Stomach (tissue), 9 donors: ENCODE data around the gene DIAPH3. TPM values are rescaled to one million over a fixed set of nuclear protein-coding genes. Genes with fewer than 3 reads are reported as not detected.

Source experiments
- DNase-seq, 2 donors: peaks; one replicate each; pipeline versions ENCODE4 v3.0.0 to v3.0.0-alpha.2; 2013 to 2019
- H3K27ac ChIP-seq, 5 donors: fragments of 200-600 bp in 4 of 5; sonication (generic) in 4 of 5; one replicate each; pipeline ENCODE4 v1.5.1; 2013 to 2019; ENCODE audit warnings: mild to moderate bottlenecking in 1 of 5, moderate library complexity in 1 of 5
- H3K27me3 ChIP-seq, 3 donors: fragments of 200-600 bp; sonication (generic); one replicate each; pipeline ENCODE4 v1.5.1; 2017 to 2019; ENCODE audit warnings: mixed run types in 1 of 3
- H3K36me3 ChIP-seq, 4 donors: fragments of 200-600 bp; sonication (generic); 1 replicate in 3 of 4; 2 replicates in 1 of 4; pipeline ENCODE4 v1.5.1; 2016 to 2019
- H3K4me1 ChIP-seq, 4 donors: fragments of 200-600 bp; sonication (generic); one replicate each; pipeline ENCODE4 v1.5.1; 2016 to 2019
- H3K4me3 ChIP-seq, 4 donors: fragments of 200-600 bp; sonication (generic) in 3 of 4; one replicate each; pipeline ENCODE4 v1.5.1; 2016 to 2019; ENCODE audit warnings: mild to moderate bottlenecking in 1 of 4
- H3K9me3 ChIP-seq, 4 donors: fragments of 200-600 bp; sonication (generic); one replicate each; pipeline ENCODE4 v1.5.1; 2016 to 2019
- EP300 ChIP-seq: sonication (generic); formaldehyde crosslinking; IDR thresholded peaks from one replicate; pipeline ENCODE4 v1.6.1; 2017; ENCODE audit warnings: antibody characterized with exemption
- POLR2A ChIP-seq, 4 donors: fragments of 450-650 bp; IDR thresholded peaks; one replicate each; pipeline ENCODE4 v1.6.1; 2016; ENCODE audit warnings: antibody characterized with exemption in 4 of 4, control low read depth in 2 of 4, mild to moderate bottlenecking in 1 of 4, moderate library complexity in 1 of 4
- POLR2AphosphoS5 ChIP-seq, 3 donors: sonication (generic); formaldehyde crosslinking; IDR thresholded peaks; one replicate each; pipeline ENCODE4 v1.6.1; 2016; ENCODE audit warnings: antibody characterized with exemption in 3 of 3
- WGBS, 5 donors: extraction: QIAGEN DNeasy Blood & Tissue Kit in 3 of 5; methylation state at CpG; one replicate each; pipeline versions ENCODE4 v1.1.5 to v1.1.7; 2013 to 2018; 5-methylcytosine and 5-hydroxymethylcytosine counted together
- intact Hi-C: fragments of 100-400 bp; cut with DNase I; formaldehyde crosslinking; loops from one replicate; pipeline ENCODE4 v1.15.1; 2023; ENCODE audit warnings: low total_unique reads
- polyA plus RNA-seq, 3 donors: library from polyadenylated mRNA; stranded (reverse); fragments of 200-250 nt; gene quantifications; one replicate each; pipeline ENCODE4 v1.2.3, GENCODE V29; 2013
- total RNA-seq, 5 donors: library from RNA; depleted of rRNA; stranded (reverse); fragments of >200 nt; gene quantifications; one replicate each; pipeline versions ENCODE4 v1.1.0 to v1.2.3, GENCODE V29; 2014 to 2016
- TF ChIP-seq, protein P1 (sequence below), 7 experiments: fragments of 450-650 bp in 4 of 7; fragments of 200-600 bp in 3 of 7; sonication (generic) in 3 of 7; IDR thresholded peaks; one replicate each; pipeline ENCODE4 v1.5.1; 2016 to 2019; ENCODE audit warnings: antibody characterized with exemption in 7 of 7, control low read depth in 2 of 7, mild to moderate bottlenecking in 1 of 7
- donor health status: healthy with polysubstance abuse.
- donor health status: Bipolar disorder and iron deficiency.
- donor health status: healthy.

The DIAPH3 gene
- total and polyA plus RNA-seq, 8 donors = 2.5 to 12.1 (median 4.6) TPM

DNA sequence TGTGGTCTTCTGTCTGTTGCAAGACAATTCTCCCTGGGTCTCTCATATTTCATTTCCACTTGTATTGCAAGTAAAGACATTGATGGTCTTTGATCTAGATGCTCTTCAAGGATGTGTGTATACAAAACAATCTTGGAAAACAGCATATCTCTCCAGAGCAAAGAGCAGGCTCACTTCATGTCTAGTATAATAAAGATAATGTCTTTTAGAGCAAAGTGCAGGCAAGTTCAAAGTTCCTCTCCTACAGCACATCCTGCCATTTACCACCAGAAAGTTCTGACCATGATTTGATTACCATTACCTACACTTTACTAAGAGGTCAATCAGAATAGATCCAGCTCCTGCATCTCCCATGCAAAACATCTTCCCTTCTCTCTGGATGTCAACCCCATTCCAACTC is 162.8 kb downstream of the DIAPH3 start:
- H3K4me1 ChIP-seq = no peaks in the 10 kb centered on the region
- H3K36me3 ChIP-seq = no peaks in the 10 kb centered on the region
- no peaks in the 10 kb centered on the region for H3K27me3 ChIP-seq
- H3K9me3 ChIP-seq = no peaks in the 10 kb centered on the region
- H3K27ac ChIP-seq = no peak overlapping the region
- no peak for DNase-seq
- no peak overlapping the region for H3K4me3 ChIP-seq
- TF ChIP-seq POLR2AphosphoS5 (IDR thresholded peaks at IDR 0.05) = no peak
- no peak for TF ChIP-seq EP300
- TF ChIP-seq POLR2A (IDR thresholded peaks at IDR 0.05) = no peak
- TF ChIP-seq, protein P1, sequence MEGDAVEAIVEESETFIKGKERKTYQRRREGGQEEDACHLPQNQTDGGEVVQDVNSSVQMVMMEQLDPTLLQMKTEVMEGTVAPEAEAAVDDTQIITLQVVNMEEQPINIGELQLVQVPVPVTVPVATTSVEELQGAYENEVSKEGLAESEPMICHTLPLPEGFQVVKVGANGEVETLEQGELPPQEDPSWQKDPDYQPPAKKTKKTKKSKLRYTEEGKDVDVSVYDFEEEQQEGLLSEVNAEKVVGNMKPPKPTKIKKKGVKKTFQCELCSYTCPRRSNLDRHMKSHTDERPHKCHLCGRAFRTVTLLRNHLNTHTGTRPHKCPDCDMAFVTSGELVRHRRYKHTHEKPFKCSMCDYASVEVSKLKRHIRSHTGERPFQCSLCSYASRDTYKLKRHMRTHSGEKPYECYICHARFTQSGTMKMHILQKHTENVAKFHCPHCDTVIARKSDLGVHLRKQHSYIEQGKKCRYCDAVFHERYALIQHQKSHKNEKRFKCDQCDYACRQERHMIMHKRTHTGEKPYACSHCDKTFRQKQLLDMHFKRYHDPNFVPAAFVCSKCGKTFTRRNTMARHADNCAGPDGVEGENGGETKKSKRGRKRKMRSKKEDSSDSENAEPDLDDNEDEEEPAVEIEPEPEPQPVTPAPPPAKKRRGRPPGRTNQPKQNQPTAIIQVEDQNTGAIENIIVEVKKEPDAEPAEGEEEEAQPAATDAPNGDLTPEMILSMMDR (IDR thresholded peaks at IDR 0.05) = no peak
- intact Hi-C loops = no loop called here

DNA sequence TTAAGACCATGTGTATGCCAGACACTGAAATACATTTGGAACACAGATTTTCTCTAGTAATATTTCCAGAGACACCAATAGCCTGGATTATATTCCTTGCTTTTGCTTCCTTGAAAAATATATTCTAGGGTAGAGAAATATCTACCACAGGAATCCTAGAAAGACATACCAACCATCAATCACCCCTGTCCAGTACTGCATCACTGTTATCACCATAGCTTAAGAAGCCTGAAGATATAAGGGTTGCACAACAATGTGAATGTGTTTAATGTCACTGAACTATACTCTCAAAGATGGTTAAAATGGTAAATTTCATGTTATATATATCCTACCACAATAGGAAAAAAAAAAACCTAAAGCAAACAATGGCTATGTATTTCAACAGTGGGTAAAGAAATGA is 163.6 kb downstream of the DIAPH3 start:
- Histone ChIP-seq H3K27me3 (no peaks in the 10 kb centered on the region), H3K27ac (no peak overlapping the region), H3K4me3 (no peak overlapping the region), H3K36me3 (no peaks in the 10 kb centered on the region), H3K4me1 (no peaks in the 10 kb centered on the region), H3K9me3 (no peaks in the 10 kb centered on the region)
- DNase-seq = no peak
- no peak for TF ChIP-seq POLR2AphosphoS5 (IDR thresholded peaks at IDR 0.05)
- TF ChIP-seq POLR2A (IDR thresholded peaks at IDR 0.05) = no peak
- TF ChIP-seq, protein P1 (IDR thresholded peaks at IDR 0.05) = no peak
- no peak for TF ChIP-seq EP300
- intact Hi-C loops = no loop called here

DNA sequence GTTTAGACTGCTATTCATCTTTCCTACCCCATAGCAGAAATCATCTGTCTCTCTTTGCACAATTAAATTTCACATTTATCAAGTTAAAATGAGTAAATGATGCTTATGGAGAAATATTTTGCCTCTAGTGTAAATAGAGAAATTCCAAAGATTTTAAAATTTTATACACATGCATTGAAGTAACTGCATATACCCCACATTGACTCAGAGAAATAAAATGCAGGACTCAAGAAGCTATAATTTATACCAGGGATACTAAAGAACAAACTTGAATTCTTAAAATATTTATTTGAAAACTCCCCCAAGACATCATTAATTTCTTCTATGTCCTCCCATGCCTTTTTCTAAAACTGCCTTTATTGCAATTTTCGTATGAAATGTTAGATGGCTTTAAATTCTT is 165.8 kb downstream of the DIAPH3 start:
- no peaks in the 10 kb centered on the region for H3K27me3 ChIP-seq
- H3K36me3 ChIP-seq = no peaks in the 10 kb centered on the region
- H3K4me3 ChIP-seq = no peak overlapping the region
- intact Hi-C loops = no loop called here
- no peak overlapping the region for H3K27ac ChIP-seq
- H3K9me3 ChIP-seq = no peaks in the 10 kb centered on the region
- WGBS, 5 donors = 82 to 98% (median 88%) methylated on average over 1 of the region's 1 CpG
- H3K4me1 ChIP-seq = no peaks in the 10 kb centered on the region
- TF ChIP-seq POLR2AphosphoS5 (IDR thresholded peaks at IDR 0.05) (no peak), POLR2A (IDR thresholded peaks at IDR 0.05) (no peak), EP300 (no peak)
- TF ChIP-seq, protein P1 (IDR thresholded peaks at IDR 0.05) = no peak
- no peak for DNase-seq

DNA sequence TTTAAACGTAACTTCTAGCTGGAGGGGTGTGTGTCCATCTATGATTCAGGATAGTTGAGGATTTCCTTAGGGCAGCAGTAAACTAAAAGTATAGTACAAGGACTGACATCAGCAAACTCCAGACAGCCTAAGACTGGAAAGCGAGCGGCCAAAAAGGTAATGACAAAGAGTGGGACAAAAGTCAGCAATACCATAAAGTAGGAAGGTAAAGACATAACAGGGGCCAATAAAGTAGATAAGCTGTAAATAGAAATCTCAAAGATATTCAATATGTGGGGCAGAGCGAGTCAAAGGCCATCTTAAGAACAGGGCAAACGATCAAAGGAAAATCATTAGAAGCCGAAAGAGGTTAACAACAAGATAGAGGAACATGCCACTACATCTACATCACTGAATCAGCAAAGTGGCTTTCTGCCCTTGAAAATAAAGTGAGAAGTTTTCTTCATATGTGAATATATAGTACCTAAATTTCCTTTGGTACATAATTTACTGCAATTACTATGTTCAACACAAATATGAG is 167.2 kb downstream of the DIAPH3 start:
- no peak for TF ChIP-seq EP300
- TF ChIP-seq POLR2AphosphoS5 (IDR thresholded peaks at IDR 0.05) = no peak
- TF ChIP-seq POLR2A (IDR thresholded peaks at IDR 0.05) = no peak
- TF ChIP-seq, protein P1 (IDR thresholded peaks at IDR 0.05) = no peak
- H3K27ac ChIP-seq = no peak overlapping the region
- 81 to 95% (median 88%) methylated on average over 6 of the region's 6 CpGs for WGBS, 5 donors

More for the DNA sequence above, 167.2 kb downstream of the DIAPH3 start:
- no peak for DNase-seq
- Histone ChIP-seq H3K4me1 (no peaks in the 10 kb centered on the region), H3K9me3 (no peaks in the 10 kb centered on the region), H3K4me3 (no peak overlapping the region), H3K36me3 (no peaks in the 10 kb centered on the region), H3K27me3 (no peaks in the 10 kb centered on the region)
- intact Hi-C loops = no loop called here
